GM18507 (cell line): Measurements from ENCODE around the gene GABRA1.

Source experiments
- DNase-seq: peaks from one replicate; pipeline ENCODE4 v3.0.0; 2011; ENCODE audit warnings: low read depth; ENCODE audit not compliant: insufficient read length; ENCODE audit errors: extremely low spot score
- FAIRE-seq: peaks from 2 replicates; lab custom pipeline; 2011; peaks lifted over from hg19 to GRCh38; lab: Jason Lieb, UNC

Gene GABRA1

GRCh38 chr5:161847941-161848391 is at the start of gene GABRA1:
Gene GABRA1, plus strand, starts transcription at chr5:161848120. Its CDS starts 2,691 bp downstream, at chr5:161850811.
- DNase-seq = no peak

GRCh38 chr5:161799316-161799715 is 48.6 kb upstream of the GABRA1 start:
- DNase-seq (no peak), FAIRE-seq (no peak)

More at GRCh38 chr5:161847941-161848391, at the start of gene GABRA1:
- FAIRE-seq = no peak

DNA sequence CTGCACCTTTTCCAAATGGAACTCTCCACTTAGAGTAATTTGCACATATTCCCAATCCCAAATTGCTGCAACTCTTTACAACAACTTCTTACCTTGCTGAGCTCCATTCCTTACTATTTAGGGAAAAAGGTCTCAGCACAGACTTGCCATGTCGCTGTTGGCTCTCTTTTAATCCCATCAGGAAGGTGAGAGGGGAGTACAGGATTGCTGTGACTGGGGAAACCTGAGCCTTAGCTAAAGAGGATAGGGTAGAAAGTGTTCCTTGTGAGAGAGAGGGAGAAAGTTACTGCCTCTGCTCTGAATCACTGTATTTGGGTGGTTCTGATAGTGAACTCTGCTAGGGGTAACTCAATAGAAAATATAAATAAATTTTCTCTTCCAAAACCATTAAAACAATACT is 43.7 kb upstream of the GABRA1 start:
- no peak for FAIRE-seq
- DNase-seq = no peak

- no peak for FAIRE-seq
- DNase-seq = no peak
Observed at GRCh38 chr5:161846746-161847145, 1.2 kb upstream of the GABRA1 start.

DNA sequence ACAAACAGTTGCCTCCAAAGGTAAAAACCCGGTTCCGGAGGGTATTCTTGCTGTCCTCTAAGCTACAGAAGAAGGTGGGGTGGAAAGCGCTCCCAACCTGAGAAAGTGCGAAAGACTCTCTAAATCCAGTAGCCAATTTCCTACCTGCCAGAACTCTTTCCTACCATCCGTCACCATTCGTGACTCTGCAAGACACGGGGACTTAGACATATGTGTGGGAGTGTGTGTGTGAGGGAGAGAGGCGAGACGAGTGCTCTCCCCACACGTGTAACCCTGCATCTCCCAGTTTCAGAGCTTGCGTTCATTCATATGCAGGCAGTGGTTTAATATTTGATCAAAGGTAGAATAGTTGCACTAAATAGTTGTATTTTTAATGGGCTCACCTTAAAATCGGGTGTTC is 473 bp upstream of the GABRA1 start:
- no peak for DNase-seq
- FAIRE-seq = no peak

GRCh38 chr5:161850491-161850890 is 2.6 kb downstream of the GABRA1 start:
- FAIRE-seq (no peak), DNase-seq (no peak)

GRCh38 chr5:161851691-161852299 is 3.9 kb downstream of the GABRA1 start:
- FAIRE-seq (no peak), DNase-seq (no peak)

DNA sequence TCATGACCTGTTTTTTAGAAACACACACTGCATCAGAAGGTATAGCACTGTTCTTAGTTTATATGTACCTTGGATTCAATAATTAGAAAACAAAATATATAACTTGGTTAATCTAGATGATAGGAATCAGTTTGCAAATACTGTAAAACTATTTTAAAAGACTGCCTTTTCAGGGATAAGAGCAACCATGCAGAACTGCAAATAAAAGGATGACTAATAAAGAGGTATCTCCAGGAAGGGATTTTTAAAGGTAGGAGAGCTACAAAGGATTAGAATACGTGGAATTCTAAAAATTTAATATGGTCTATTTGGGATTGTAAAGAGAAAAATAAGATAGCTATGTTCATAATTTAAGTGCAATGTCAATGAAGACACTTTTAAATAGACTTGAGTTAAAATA is 9.4 kb downstream of the GABRA1 start:
- DNase-seq = no peak
- FAIRE-seq = no peak

GRCh38 chr5:161863259-161863658 is 15.3 kb downstream of the GABRA1 start:
- no peak for FAIRE-seq
- no peak for DNase-seq

DNA sequence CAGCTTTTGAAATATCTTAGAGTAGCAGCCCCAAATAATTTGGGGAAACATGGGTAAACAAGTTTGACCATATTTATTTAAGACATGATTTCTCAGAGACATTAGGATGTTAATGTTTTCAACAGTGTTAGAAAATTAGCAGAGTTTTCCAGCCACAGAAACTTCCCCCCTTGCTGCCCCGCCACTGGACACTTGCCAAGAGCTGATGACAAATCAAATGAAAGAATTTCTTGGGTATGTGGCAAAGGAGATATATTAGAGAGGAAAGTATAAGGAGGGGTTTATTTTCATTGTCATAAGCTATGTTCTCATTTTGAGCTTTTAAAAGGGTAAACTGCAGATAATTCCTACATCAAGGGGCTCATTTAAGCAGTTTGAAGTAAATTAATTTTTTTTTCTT is 15.9 kb downstream of the GABRA1 start:
- no peak for FAIRE-seq
- no peak for DNase-seq

DNA sequence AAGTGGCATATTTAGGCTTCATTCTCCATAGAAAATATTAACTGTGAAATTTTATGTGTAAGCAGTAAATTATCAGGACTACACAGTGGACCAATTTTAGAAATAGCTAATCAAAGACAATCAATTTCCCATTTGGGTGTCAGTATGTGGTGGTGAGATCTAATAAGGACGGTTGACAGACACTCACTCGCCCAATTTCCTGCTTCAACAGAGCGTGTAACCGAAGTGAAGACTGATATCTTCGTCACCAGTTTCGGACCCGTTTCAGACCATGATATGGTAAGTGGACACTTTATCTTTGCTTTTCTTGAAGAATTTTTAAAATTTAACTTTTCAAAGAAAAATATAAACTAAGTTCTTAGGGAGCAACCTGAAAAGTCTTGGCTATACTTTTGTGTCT is 17.6 kb downstream of the GABRA1 start:
- DNase-seq (no peak), FAIRE-seq (no peak)

- DNase-seq (no peak), FAIRE-seq (no peak)
Observed at GRCh38 chr5:161889971-161890370, 42.1 kb downstream of the GABRA1 start.

DNA sequence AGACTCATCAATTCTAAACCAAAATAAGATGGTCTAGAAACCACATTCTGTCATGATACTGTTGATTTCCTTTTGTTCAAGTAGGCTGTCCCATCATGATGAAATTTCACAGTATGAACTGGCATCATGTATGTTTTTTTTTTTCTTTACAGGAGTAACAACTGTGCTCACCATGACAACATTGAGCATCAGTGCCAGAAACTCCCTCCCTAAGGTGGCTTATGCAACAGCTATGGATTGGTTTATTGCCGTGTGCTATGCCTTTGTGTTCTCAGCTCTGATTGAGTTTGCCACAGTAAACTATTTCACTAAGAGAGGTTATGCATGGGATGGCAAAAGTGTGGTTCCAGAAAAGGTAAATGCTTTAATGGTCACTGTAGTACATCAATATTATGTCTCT is 47.6 kb downstream of the GABRA1 start:
- DNase-seq (no peak), FAIRE-seq (no peak)

DNA sequence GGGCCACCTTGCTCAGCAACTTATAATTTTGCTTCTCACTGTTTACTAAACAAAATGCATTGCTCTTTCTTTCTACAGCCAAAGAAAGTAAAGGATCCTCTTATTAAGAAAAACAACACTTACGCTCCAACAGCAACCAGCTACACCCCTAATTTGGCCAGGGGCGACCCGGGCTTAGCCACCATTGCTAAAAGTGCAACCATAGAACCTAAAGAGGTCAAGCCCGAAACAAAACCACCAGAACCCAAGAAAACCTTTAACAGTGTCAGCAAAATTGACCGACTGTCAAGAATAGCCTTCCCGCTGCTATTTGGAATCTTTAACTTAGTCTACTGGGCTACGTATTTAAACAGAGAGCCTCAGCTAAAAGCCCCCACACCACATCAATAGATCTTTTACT is 49.1 kb downstream of the GABRA1 start:
- FAIRE-seq (no peak), DNase-seq (no peak)

GRCh38 chr5:161899590-161899989 is 51.7 kb downstream of the GABRA1 start:
- FAIRE-seq (no peak), DNase-seq (no peak)

DNA sequence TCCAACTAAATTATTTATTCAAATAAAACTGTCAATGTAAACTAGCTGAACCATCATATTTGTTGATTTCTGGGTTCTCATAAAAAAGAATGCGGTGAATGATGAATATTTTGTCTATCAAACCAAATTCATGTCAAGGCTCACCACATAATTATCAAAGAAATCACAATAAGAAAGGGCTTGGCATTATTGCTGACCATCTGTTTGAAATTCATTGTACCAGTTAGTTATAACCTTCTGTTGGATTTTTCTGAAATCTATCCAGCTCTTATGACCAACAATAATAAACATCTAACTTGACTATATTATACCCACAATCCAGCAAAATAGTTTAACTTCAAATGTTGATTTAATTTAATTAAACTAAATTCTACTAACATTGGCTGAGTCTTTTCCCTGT is 53.1 kb downstream of the GABRA1 start:
- no peak for FAIRE-seq
- DNase-seq = no peak

DNA sequence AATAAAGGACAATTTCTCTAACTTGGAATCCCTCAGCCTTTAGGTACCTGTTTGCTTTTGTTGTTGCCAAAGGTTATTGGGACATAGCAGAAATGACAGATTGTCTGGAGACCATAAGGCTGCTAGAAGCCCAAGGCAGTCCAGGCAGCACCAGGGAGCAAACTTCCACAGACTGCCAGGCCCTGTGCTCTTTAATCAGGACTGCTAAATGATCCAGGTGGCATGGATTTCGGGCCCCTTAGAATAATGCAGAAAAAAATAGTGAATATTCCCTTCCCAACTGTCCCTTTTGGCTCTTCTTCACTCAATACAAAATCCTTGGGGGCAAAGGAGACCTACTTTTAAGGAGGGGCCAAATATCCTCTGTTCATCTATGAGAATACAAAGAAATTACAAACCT is 73.9 kb downstream of the GABRA1 start:
- DNase-seq (no peak), FAIRE-seq (no peak)

- FAIRE-seq (no peak), DNase-seq (no peak)
Observed at GRCh38 chr5:161924270-161924669, 76.3 kb downstream of the GABRA1 start.

GRCh38 chr5:161925960-161926359 is 78.0 kb downstream of the GABRA1 start:
- FAIRE-seq (no peak), DNase-seq (no peak)

DNA sequence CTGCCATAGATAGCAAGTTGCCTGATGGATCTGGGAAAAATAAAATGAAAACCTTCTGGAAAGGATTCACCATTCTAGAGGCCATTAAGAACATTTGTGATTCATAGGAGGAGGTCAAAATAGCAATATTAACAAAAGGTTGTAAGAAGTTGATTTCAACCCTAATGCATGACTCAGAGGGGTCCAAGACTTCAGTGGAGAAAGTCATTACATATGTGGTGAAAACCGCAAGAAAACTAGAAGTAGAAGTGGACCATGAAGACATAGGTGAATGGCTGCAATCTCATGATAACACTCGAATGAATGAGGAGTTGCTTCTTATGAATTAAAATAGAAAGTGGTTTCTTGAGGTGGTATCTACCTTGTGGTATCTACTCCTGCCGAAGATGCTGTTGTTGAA is 86.6 kb downstream of the GABRA1 start:
- DNase-seq = no peak
- no peak for FAIRE-seq

DNA sequence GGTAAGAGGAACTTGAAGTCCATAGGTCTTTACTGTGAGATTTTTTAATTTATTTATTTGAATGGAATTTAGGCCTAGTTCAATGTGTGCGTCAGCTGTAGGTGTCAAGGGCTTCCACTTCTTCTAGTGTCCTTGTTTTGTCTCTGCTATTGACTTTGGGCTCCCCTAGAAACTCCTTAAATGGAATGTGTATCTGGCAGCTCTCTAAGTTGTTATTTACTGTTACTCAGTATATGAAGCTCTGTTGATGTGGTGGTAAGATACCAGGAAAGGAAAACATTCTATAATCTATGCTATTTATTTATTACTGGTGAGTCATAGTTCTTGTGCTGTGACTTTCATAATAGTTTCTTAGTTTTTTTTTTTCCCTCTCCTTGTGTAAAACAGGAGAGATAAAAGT is 97.1 kb downstream of the GABRA1 start:
- no peak for FAIRE-seq
- no peak for DNase-seq

- FAIRE-seq = no peak
- DNase-seq = no peak
Observed at GRCh38 chr5:161946911-161947310, 99.0 kb downstream of the GABRA1 start.
